ENCODE measurements around the gene ASCL2.

GRCh38 chr11:2311353-2312133 is 41.2 kb upstream of the ASCL2 start:
- no peak for TF ChIP-seq CTCF (IDR thresholded peaks at IDR 0.05)
- TF ChIP-seq POLR2A (IDR thresholded peaks at IDR 0.05): no peak

Measured in uterus (tissue), 2 donors.